GM23338 (cell line): Measurements from ENCODE around the gene CLCN2. TPM values are rescaled to one million over a fixed set of nuclear protein-coding genes. Genes with fewer than 3 reads are reported as not detected.

Source experiments
- ATAC-seq: fragments of 200-7000 bp; cut with Tn5 transposase; 3 replicates; pipeline ENCODE4 v1.9.1; 2020
- DNase-seq: peaks from one replicate; pipeline ENCODE4 v3.0.0-alpha.2; 2015; ENCODE audit warnings: low spot score
- H2AFZ ChIP-seq: fragments of 200-600 bp; sonication (generic); 2 replicates; pipeline ENCODE4 v1.8.0; 2016; ENCODE audit warnings: antibody characterized with exemption, mild to moderate bottlenecking, moderate library complexity
- H3F3A ChIP-seq: fragments of 200-600 bp; sonication (generic); replicated peaks from 2 replicates; pipeline ENCODE4 v1.8.0; 2017; ENCODE audit warnings: antibody characterized with exemption, mixed run types, low read depth
- H3K27ac ChIP-seq: fragments of 200-600 bp; sonication (generic); 2 replicates; pipeline ENCODE4 v1.6.1; 2016; ENCODE audit warnings: low read depth
- H3K27me3 ChIP-seq: fragments of 200-600 bp; sonication (generic); 2 replicates; pipeline ENCODE4 v1.8.0; 2016; ENCODE audit warnings: mild to moderate bottlenecking, mixed run types, moderate library complexity; ENCODE audit not compliant: insufficient read depth
- H3K36me3 ChIP-seq: fragments of 200-600 bp; sonication (generic); 2 replicates; pipeline ENCODE4 v1.8.0; 2016; ENCODE audit warnings: mild to moderate bottlenecking; ENCODE audit not compliant: insufficient read depth
- H3K4me1 ChIP-seq: fragments of 200-600 bp; sonication (generic); 2 replicates; pipeline ENCODE4 v1.8.0; 2016; ENCODE audit warnings: mild to moderate bottlenecking, moderate library complexity; ENCODE audit not compliant: insufficient read depth
- H3K4me2 ChIP-seq: fragments of 200-600 bp; sonication (generic); 2 replicates; pipeline ENCODE4 v1.7.1; 2017; ENCODE audit warnings: mixed run types
- H3K4me3 ChIP-seq: fragments of 200-600 bp; sonication (generic); 2 replicates; pipeline ENCODE4 v1.6.1; 2016; ENCODE audit warnings: mixed run types
- H3K79me2 ChIP-seq: fragments of 200-600 bp; sonication (generic); replicated peaks from 2 replicates; pipeline ENCODE4 v1.8.0; 2017; ENCODE audit warnings: mild to moderate bottlenecking; ENCODE audit not compliant: insufficient read depth
- H3K9me2 ChIP-seq: fragments of 200-600 bp; sonication (generic); 2 replicates; pipeline ENCODE4 v1.8.0; 2017; ENCODE audit not compliant: insufficient read depth
- H4K20me1 ChIP-seq: fragments of 200-600 bp; sonication (generic); replicated peaks from 2 replicates; pipeline ENCODE4 v1.8.0; 2017; ENCODE audit warnings: mild to moderate bottlenecking; ENCODE audit not compliant: insufficient read depth
- H3K27ac Mint-ChIP-seq: 2 replicates; pipeline ENCODE4 v1.8.0; 2020; ENCODE audit warnings: inconsistent platforms, mild to moderate bottlenecking, moderate library complexity, mixed read lengths
- H3K27me3 Mint-ChIP-seq: 3 replicates; pipeline ENCODE4 v1.8.0; 2022; ENCODE audit warnings: low read depth, mild to moderate bottlenecking, moderate library complexity, mixed read lengths, inconsistent platforms; ENCODE audit not compliant: insufficient read depth, poor library complexity
- H3K36me3 Mint-ChIP-seq: 3 replicates; pipeline ENCODE4 v1.8.0; 2021; ENCODE audit warnings: low read depth, mild to moderate bottlenecking, inconsistent platforms, moderate library complexity, mixed read lengths
- H3K4me1 Mint-ChIP-seq: 3 replicates; pipeline ENCODE4 v1.8.0; 2020; ENCODE audit warnings: mild to moderate bottlenecking, inconsistent platforms, mixed read lengths
- H3K4me3 Mint-ChIP-seq: 3 replicates; pipeline ENCODE4 v1.8.0; 2021; ENCODE audit warnings: moderate library complexity, mild to moderate bottlenecking, inconsistent platforms, mixed read lengths
- H3K9me3 Mint-ChIP-seq: 3 replicates; pipeline ENCODE4 v1.8.0; 2020; ENCODE audit warnings: moderate library complexity, mild to moderate bottlenecking, inconsistent platforms, mixed read lengths
- CREB1 ChIP-seq: fragments of 250-450 bp; sonication (Bioruptor Pico); IDR thresholded peaks from 2 replicates; pipeline ENCODE4 v1.5.0; 2020; ENCODE audit warnings: low read depth, mild to moderate bottlenecking, moderate library complexity
- ETS1 ChIP-seq: IDR thresholded peaks from 2 replicates; pipeline ENCODE4 v1.6.1; 2016; ENCODE audit warnings: antibody characterized with exemption
- JUNB ChIP-seq: IDR thresholded peaks from one replicate; pipeline ENCODE4 v1.6.1; 2016; ENCODE audit warnings: antibody characterized with exemption; ENCODE audit not compliant: unreplicated experiment
- NANOG ChIP-seq: IDR thresholded peaks from 2 replicates; pipeline ENCODE4 v1.6.1; 2016; ENCODE audit warnings: antibody characterized with exemption, borderline replicate concordance
- REST ChIP-seq: IDR thresholded peaks from one replicate; pipeline ENCODE4 v1.6.1; 2018; ENCODE audit warnings: antibody characterized with exemption; ENCODE audit not compliant: unreplicated experiment
- STAT1 ChIP-seq: IDR thresholded peaks from one replicate; pipeline ENCODE4 v1.6.1; 2016; ENCODE audit warnings: antibody characterized with exemption; ENCODE audit not compliant: unreplicated experiment
- ZNF114 ChIP-seq: fragments of 250-450 bp; sonication (Bioruptor Pico); IDR thresholded peaks from 2 replicates; pipeline ENCODE4 v1.5.0; 2020; ENCODE audit warnings: mild to moderate bottlenecking, moderate library complexity
- ZNF331 ChIP-seq: fragments of 250-450 bp; sonication (Bioruptor Pico); IDR thresholded peaks from 2 replicates; pipeline ENCODE4 v1.5.0; 2020; ENCODE audit warnings: low read depth, mild to moderate bottlenecking, moderate library complexity
- polyA plus RNA-seq: library from polyadenylated mRNA; unstranded; fragments of >200 nt; fragmentation: Nextera tagmentation; extraction: Ambion mirVana; gene quantifications from 2 replicates; pipeline ENCODE4 v1.2.1, GENCODE V29; 2016
- total RNA-seq: library from RNA; depleted of rRNA; stranded (reverse); fragments of >200 nt; shearing (Covaris generic); gene quantifications from 2 replicates; pipeline ENCODE4 v1.2.3, GENCODE V29; 2014

CLCN2 gene
- total and polyA plus RNA-seq, 2 experiments from 2014 or later, result 7.0 to 9.2 TPM

GRCh38 chr3:184352897-184353545 lies 8.4 kb downstream of the CLCN2 start (continued):
- TF ChIP-seq REST, result no peak
- no peak for TF ChIP-seq CREB1 (CRISPR knock-in tag)
- TF ChIP-seq STAT1, result no peak
- no peak for TF ChIP-seq ETS1
- TF ChIP-seq ZNF331, result no peak
- no peak for TF ChIP-seq JUNB

GRCh38 chr3:184352149-184352785 lies 9.1 kb downstream of the CLCN2 start:
- ATAC-seq (no peak), DNase-seq (no peak)

More at GRCh38 chr3:184352149-184352785, 9.1 kb downstream of the CLCN2 start:
- Mint-ChIP-seq H3K4me3 (no peak overlapping the region), H3K27me3 (no peaks in the 10 kb centered on the region), H3K27ac (no peak overlapping the region), H3K9me3 (no peaks in the 10 kb centered on the region), H3K4me1 (peaks cover 8% of the 10 kb centered on the region), H3K36me3 (peaks cover 32% of the 10 kb centered on the region)
- H3K9me2 ChIP-seq, result no peaks in the 10 kb centered on the region
- 0 out of 2 replicates have a peak, but pooled peaks cover 2% of the 10 kb centered on the region for H3F3A ChIP-seq
- no peak overlapping the region for H3K4me2 ChIP-seq
- H3K27me3 ChIP-seq, result no peaks in the 10 kb centered on the region
- 0 out of 2 replicates have a peak, but pooled peaks cover 4% of the 10 kb centered on the region for H4K20me1 ChIP-seq
- H3K27ac ChIP-seq, result no peak overlapping the region
- H3K36me3 ChIP-seq, result 0 out of 2 replicates have a peak, but pooled peaks cover 3% of the 10 kb centered on the region
- no peaks in the 10 kb centered on the region for H3K79me2 ChIP-seq
- TF ChIP-seq JUNB (no peak), NANOG (no peak), REST (no peak), STAT1 (no peak), ZNF331 (no peak), ZNF114 (CRISPR knock-in tag) (no peak)
- H3K4me3 ChIP-seq, result no peak overlapping the region
- H3K4me1 ChIP-seq, result peaks cover 6% of the 10 kb centered on the region; the same call in 1 of the 2 replicates
- no peak overlapping the region for H2AFZ ChIP-seq
